SKM-1 treated with dmso at 0.1 percent for 144 hours (cell line): ENCODE results near the gene UBE3D.
"Not testable (repeated sequence)": the region's sequence is repeated elsewhere in the genome, so short reads cannot be mapped to it uniquely, and the experiment has no call there.

Source experiments
- DNase-seq: peaks from one replicate; lab custom pipeline; 2025; ENCODE audit not compliant: unreplicated experiment; lab: John Stamatoyannopoulos, UW

The UBE3D gene

DNA sequence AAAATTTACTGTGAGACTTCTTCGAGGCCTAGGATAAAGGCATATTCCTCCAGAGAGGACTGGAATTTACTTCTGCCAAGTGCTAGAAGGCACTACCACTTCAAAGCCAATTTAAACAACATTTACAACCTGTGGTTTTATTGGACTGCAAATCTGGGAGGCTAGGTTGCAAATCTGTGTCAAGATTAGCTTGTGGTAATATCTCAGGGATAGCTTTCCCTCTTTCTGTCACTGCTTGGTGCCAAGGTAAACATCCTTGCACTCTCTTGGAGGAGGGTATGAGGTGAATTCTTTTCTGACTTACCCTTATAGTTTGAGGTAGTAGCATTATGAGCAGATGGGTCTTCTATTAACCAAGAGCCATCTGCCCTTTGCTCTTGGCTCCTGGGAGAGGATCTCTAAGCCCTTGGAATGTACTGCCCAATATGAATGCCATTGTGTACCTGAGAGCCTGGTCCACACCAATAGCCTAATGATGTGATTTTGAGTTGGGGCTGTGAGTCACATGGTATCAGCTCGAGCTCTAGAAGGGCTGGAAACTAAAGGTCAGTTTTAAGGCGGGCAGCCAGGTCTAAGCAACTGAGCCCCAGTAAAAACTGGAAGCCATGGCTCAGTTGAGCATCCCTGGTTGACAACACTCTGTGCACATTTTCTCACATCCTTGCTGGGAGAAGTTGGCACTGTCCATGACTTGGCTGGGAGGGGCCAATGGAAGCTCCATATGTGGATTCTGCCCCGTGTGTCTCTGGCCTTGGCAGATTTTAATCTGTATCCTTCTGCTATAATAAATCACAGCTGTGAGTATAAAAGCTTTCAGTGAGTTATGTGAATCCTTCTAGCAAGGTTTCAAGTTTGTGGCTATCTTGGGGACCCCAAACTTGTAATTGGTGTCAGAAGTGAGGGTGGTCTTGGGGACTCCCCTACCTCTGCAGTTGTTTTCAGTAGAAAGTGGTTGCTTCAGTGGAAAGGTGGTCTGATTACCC, 188.1 kb downstream of the UBE3D start:
- DNase-seq = no peak

DNA sequence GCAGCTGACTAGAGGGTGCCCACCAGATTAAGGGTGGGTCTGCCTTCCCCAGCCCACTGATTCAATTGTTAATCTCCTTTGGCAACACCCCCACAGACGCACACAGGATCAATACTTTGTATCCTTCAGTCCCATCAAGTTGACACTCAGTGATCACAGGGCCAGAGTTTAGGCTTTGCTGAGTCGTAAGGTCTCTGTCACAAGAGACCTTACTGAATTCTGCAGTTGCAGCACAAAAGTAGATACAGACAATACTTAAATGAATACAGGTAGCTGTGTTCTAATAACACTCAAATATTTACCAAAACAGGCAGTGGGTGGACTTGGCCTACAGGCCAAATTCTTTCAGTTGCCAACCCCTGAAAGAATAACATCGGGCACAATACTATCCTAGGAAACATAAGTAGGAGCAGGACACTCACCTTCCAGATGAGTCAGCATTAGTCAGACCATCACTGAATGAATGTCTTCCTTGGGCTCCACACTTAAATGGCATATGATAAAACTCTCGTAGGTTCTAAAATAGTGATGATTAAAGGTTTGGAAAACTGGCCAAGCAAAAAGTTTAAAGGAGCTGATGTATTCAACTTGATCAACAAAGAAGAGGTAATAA, 190.0 kb downstream of the UBE3D start:
- DNase-seq = no peak

DNA sequence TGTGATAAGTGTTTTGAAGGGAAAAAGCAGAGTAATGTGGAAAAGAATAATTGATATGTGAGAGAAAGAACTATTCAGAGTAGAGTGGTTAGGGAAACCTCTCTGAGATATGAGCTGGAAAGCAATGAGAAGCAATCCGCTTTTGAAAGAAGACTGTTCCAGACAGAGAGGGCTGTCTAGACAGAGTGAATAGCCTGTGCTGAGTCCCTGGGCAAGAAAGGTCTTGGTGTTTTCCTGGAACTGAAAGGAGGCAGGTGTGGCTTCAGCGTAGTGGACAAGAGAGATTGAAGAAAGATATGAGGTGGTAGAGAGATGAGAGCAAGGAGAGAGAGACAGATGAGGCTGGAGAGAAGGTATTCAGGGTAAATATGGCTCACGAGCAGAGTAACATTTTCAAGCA, 190.8 kb downstream of the UBE3D start:
- no peak for DNase-seq

DNA sequence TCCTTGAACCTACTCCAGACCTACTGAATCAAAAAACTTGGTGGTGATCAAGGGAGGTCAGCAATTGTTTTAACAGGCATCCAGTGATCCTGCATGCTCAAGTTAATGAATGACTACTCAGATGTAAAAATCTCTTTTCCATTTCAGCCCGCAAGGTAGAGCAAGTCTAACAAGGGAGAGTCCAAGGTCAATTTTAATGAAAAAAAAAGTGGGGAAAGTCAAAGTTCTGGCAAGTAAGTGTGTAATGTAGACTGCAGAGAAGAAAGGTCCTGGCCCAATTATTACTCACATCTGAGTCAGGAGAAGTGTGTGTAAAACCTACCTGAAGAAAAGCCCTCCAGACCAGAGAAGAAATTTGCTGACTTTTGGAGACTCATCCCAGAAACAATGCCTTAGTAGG, 193.5 kb downstream of the UBE3D start:
- no peak for DNase-seq

DNA sequence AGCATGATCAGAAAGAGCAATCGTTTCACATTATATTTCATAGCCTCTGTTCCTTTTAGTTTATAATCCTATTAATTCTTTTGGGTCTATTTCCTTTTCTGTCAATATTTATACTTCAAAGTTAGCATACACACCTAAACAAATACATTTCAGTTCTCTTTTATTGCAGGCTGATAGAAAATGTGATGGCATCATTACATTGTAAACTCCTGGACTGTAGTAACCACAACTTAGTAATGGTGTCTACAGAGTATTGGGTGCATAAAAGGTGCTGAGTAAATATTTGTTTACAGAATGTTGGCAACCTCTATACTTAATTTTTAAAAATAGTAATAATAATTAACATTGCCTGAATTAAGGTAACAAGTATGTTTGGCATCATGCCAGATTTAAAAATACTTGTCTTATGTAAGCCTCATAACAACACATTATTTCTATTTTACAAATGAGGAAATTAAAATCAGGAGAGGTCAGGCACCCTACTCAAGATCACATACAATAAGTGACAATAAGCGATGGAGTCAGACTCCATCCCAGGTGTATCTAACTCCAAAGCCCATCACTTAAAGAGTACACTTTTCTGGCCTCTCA, 195.0 kb downstream of the UBE3D start:
- no peak for DNase-seq

DNA sequence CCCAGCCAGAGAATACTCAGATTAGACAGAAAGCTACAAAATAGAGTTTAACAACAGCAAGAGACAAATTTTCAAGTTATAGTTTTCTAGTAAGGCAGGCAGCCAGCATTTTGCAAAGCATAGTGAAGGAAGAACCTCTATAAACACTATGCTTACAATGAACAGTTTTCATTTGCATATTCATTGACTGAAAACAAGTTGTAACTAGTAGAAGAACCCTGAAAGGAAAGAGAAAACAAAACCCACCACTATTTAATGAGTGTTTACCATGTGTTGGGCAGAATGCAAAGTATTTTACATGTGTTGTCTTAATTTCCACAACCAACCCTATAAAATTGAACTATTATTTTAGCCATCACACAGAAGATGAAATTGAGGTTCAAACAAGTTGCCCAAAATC, 196.1 kb downstream of the UBE3D start:
- DNase-seq = no peak

- DNase-seq = no peak
Measured at GRCh38 chr6:82867946-82868345, 197.7 kb downstream of the UBE3D start.

- no peak for DNase-seq
Measured at GRCh38 chr6:82866446-82866845, 199.2 kb downstream of the UBE3D start.

DNA sequence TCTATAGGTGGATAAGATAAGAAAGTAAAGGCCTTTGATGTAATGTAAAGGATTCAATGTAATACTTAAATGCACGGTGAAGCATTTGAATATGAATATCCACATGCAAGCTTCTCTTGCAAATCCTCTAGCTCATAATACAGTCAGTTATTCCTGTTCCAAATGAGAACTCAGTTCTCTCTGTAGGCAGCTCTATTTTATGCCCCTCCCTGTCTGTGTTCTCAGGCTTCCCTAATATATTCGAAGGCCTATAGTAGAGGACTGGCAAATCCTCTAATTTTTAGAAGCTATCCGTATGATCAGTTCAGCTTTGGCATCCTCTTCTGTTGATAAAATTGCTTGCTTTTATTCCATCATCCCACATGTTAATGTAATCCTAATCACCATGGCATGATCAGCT, 200.2 kb downstream of the UBE3D start:
- DNase-seq = no peak

DNA sequence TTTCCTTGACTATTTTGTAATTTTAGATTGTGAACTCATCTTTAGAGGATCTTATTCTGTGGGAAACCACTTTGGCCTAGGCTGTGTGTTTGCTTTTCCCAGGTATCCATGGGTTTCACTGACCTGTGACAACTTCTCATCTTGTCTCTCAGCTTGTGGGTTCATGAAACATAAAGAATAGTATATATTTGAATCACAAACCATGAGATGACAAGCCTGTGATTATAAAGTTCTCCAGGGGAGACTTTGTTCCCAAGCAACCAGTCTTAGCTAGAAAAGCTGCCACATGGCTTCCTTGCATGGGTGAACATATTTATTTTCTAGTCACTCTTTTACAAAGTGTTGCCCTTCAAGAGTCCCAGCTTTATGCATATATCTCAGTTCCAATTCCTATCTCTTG, 201.9 kb downstream of the UBE3D start:
- DNase-seq = no peak

DNA sequence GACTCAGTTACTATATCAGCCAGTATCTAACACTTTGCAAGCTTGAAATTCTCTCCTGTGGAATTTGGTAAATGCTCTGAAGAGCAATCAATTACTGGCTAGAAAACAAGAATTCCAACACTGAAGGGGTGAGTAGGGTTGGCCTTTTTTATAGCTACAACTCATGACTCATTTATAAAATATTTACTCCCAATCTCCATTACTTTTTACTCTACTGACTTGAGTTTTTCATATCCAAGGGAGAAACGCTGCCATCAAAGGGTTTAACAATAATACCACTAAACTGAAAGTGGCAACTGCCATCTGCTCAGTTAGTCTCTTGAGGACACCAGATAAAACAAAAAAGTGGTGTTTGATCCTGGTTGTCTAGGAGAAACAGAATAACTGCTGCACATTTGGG, 203.1 kb downstream of the UBE3D start:
- DNase-seq = no peak

DNA sequence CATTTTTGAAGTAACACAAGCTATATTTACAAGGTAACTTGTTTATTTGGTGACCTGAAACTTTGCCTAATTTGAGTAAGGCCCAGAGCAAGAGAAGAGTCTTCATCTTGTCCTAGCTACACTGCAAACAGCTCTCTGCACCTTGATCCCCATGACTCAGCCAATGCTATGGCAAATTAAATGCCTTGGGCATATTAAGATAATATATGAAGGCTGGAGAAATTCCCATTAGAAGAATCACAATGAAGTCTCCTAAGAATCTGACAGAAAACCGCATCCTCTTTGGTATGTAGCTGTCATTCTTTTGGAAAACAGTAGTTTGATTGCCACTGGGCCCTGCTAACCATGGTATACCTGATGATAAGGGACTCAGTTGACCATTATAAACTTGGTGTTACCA, 204.5 kb downstream of the UBE3D start:
- no peak for DNase-seq

DNA sequence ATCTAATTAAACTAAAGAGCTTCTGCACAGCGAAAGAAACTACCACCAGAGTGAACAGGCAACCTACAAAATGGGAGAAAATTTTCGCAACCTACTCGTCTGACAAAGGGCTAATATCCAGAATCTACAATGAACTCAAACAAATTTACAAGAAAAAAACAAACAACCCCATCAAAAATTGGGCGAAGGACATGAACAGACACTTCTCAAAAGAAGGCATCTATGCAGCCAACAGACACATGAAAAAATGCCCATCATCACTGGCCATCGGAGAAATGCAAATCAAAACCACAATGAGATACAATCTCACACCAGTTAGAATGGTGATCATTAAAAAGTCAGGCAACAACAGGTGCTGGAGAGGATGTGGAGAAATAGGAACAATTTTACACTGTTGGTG, 209.6 kb downstream of the UBE3D start:
- not testable (repeated sequence) for DNase-seq

DNA sequence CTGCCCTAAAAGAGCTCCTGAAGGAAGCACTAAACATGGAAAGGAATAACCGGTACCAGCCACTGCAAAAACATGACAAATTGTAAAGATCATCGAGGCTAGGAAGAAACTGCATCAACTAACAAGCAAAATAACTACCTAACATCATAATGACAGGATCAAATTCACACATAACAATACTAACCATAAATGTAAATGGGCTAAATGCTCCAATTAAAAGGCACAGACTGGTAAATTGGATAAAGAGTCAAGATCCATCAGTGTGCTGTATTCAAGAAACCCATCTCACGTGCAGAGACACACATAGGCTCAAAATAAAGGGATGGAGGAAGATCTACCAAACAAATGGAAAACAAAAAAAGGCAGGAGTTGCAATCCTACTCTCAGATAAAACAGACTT, 212.7 kb downstream of the UBE3D start:
- DNase-seq = not testable (repeated sequence)

- no peak for DNase-seq
Measured at GRCh38 chr6:82843291-82843885, 222.3 kb downstream of the UBE3D start.

DNA sequence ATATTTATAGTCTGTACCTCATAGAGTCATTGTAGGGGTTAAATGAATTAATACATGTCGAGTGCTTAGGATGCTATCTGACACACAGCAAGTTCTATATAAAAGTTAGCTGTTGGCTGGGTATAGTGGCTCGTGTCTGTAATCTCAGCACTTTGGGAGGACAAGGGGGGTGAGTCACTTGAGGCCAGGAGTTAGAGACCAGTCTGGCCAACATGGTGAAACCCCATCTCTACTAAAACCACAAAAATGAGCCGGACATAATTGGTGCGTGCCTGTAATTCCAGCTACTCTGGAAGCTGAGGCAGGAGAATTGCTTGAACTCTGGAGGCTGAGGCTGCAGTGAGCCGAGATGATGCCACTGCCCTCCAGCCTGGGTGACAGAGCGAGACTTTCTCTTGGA, 222.9 kb downstream of the UBE3D start:
- DNase-seq = no peak
